ENCODE results near the gene GALNT11. TPM values are rescaled to one million over a fixed set of nuclear protein-coding genes. Genes with fewer than 3 reads are reported as not detected.
"Not testable (repeated sequence)": the region's sequence is repeated elsewhere in the genome, so short reads cannot be mapped to it uniquely, and the experiment has no call there.

GALNT11 gene
- polyA plus RNA-seq, 3 donors, result 116 to 122 (median 119) TPM

DNA sequence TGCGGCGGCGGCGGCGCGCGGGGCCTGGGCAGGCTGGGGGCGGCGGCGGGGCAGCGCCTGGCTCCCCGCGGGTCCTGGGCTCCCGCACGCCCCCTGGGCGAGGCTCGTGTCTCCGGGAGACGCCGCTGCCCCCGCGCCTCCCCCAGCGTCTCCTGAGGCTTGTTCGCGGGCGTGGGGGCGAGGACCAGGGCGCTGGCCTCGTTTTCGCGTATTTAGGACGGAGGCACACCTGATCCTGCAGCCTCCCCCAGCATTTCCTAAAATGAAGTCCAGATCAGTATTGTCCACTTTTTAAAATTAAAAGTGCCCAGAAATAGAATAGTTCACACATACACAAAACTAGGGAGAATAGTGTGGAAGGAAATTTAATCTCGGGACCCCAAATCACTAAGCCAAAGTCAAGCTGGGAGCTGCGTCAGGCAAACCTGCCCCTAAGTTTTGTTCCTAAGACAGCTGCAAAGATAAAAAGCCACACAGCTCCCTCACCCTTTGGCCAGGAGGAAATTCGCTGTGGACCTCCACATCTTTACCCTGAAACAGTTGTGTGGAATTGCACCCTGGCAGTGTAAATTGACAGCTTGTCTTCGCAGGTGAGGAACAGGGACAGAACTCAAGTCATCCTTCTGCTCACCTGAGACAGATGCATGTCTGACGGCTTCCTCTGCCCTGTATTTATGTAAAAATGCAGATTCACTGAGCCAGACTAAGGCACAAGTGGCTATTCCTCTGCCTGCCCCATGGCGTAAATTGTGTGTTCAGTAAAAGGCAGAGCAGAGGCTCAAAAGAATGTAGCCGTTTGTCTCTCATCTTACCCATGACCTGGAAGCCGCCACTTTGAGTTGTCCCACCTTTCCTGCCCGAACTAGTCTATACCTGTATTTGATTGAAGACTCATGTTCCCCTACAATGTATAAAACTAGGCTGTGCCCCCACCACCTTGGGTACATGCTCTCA lies 740 bp downstream of the GALNT11 start:
- DNase-seq (ENCODE audit: low read depth in 3 of 3, low spot score in 2 of 3), result peak in 1 of 3 donors; percentile 9

GRCh38 chr7:152027491-152028365 lies 2.3 kb downstream of the GALNT11 start:
- not testable (repeated sequence) for DNase-seq (ENCODE audit: low read depth in 3 of 3, low spot score in 2 of 3)

- DNase-seq (ENCODE audit: low read depth in 3 of 3, low spot score in 2 of 3), result not testable (repeated sequence)
Observed at GRCh38 chr7:152030059-152030458, 4.6 kb downstream of the GALNT11 start.

DNA sequence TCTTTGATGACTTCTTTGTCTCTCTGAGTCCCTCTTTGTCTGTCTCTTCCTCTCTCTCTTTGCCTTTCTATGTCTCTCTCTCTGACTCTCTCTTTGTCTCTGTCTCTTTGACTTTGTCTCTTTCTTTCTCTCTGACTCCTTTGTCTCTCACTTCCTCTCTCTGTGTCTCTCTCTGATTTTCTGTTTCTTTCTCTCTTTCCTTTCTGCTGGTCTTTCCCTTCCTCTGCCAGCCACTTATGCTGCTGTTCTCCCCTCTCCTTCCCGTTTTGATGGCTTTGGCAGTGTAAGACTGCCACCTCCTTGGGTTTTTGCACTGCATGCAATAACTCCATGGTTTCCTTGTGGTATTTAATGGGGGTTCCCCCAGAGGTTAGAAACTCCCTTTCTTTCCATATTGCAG lies 5.2 kb downstream of the GALNT11 start:
- not testable (repeated sequence) for DNase-seq (ENCODE audit: low read depth in 3 of 3, low spot score in 2 of 3)

GRCh38 chr7:152035817-152036216 lies 10.3 kb downstream of the GALNT11 start:
- no peak for DNase-seq (ENCODE audit: low read depth in 3 of 3, low spot score in 2 of 3)

- DNase-seq (ENCODE audit: low read depth in 3 of 3, low spot score in 2 of 3), result not testable (repeated sequence)
Observed at GRCh38 chr7:152038410-152038809, 12.9 kb downstream of the GALNT11 start.

GRCh38 chr7:152043086-152043485 lies 17.6 kb downstream of the GALNT11 start:
- DNase-seq (ENCODE audit: low read depth in 3 of 3, low spot score in 2 of 3), result not testable (repeated sequence)

GRCh38 chr7:152044909-152045308 lies 19.4 kb downstream of the GALNT11 start:
- DNase-seq (ENCODE audit: low read depth in 3 of 3, low spot score in 2 of 3), result not testable (repeated sequence)

GRCh38 chr7:152046531-152046930 lies 21.1 kb downstream of the GALNT11 start:
- DNase-seq (ENCODE audit: low read depth in 3 of 3, low spot score in 2 of 3), result no peak

DNA sequence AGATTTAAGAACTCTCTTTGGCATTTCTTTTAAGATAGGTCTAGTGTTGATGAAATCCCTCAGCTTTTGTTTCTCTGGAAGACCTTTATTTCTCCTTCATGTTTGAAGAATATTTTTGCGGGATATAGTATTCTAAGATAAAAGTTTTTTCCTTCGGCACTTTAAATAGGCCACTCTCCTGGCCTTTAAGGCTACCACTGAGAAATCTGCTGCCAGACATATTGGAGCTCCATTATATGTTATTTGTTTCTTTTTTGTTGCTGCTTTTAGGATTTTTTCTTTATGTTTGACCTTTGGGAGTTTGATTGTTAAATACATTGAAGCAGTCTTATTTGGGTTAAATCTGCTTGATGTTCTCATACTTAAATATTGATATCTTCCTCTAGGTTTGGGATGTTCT lies 22.6 kb downstream of the GALNT11 start:
- no peak for DNase-seq (ENCODE audit: low read depth in 3 of 3, low spot score in 2 of 3)

DNA sequence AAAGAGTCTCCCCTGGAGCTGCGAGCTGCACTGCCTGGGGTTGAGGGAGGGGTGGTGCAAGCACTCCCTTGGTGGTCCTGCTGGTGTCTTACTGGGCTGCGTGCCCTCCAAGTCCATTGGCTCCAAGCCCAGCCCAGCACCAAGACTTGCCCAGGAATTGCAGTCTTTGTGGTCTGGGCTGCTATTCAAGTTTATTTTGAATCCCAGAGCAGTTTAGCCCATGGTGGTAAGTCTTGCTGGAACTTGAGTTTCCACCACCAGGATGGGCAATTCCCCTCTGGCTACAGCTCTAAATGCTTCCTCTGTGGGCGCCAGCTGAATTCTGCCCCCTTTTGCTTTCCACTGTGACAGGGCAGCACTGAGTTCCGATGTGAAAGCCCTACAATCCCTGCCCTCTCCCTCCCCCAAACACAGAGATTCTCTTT lies 25.1 kb downstream of the GALNT11 start:
- no peak for DNase-seq (ENCODE audit: low read depth in 3 of 3, low spot score in 2 of 3)

GRCh38 chr7:152051968-152052367 lies 26.5 kb downstream of the GALNT11 start:
- no peak for DNase-seq (ENCODE audit: low read depth in 3 of 3, low spot score in 2 of 3)

DNA sequence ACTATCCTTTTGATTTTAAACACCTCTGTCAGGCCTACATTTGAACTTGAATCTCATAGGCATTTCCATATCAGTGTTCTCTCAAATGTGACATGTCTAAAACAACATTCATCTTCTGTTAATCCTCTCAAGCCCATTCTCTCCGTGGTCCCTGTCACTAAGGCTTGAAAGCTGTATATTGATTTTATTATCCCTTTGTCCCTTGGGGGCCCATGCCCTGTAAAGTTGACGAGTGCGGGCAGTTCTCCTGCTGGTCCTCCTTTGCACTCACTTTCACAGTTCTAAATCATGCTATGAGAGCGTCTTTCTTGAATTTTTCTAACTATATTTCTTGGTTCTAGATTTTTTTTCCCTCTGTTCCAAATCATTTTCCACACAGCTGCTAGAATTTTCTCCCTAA lies 27.3 kb downstream of the GALNT11 start:
- no peak for DNase-seq (ENCODE audit: low read depth in 3 of 3, low spot score in 2 of 3)

GRCh38 chr7:152054367-152055230 lies 29.1 kb downstream of the GALNT11 start:
- no peak for DNase-seq (ENCODE audit: low read depth in 3 of 3, low spot score in 2 of 3)

GRCh38 chr7:152056621-152057274 lies 31.3 kb downstream of the GALNT11 start:
- DNase-seq (ENCODE audit: low read depth in 3 of 3, low spot score in 2 of 3), result no peak

DNA sequence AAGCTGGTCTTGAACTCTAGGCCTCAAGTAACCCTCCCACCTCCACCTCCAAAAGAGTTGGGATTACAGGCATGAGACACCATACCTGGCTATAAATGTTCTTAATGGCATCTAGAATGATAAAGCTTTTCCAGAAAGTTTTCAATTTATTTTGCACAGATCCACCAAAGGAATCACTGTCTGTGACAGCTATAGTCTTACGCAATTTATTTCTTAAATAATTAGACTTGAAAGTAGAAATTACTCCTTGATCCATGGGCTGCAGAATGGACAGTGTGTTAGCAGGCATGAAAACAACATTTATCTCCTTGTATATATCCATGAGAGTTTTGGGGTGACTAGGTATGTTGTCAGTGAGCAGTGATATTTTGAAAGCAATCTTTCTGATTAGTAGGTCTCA lies 33.8 kb downstream of the GALNT11 start:
- no peak for DNase-seq (ENCODE audit: low read depth in 3 of 3, low spot score in 2 of 3)

- not testable (repeated sequence) for DNase-seq (ENCODE audit: low read depth in 3 of 3, low spot score in 2 of 3)
Observed at GRCh38 chr7:152061086-152061485, 35.6 kb downstream of the GALNT11 start.

DNA sequence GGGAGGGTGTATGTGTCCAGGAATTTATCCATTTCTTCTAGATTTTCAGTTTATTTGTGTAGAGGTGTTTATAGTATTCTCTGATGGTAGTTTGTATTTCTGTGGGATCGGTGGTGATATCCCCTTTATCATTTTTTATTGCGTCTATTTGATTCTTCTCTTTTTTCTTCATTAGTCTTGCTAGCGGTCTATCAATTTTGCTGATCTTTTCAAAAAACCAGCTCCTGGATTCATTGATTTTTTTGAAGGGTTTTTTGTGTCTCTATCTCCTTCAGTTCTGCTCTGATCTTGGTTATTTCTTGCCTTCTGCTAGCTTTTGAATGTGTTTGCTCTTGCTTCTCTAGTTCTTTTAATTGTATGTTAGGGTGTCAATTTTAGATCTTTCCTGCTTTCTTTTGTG lies 37.7 kb downstream of the GALNT11 start:
- DNase-seq (ENCODE audit: low read depth in 3 of 3, low spot score in 2 of 3), result not testable (repeated sequence)

GRCh38 chr7:152063821-152064220 lies 38.3 kb downstream of the GALNT11 start:
- DNase-seq (ENCODE audit: low read depth in 3 of 3, low spot score in 2 of 3), result not testable (repeated sequence)

Measured in right renal cortex interstitium (tissue), 3 donors.